Colonic mucosa (tissue), 4 donors: ENCODE measurements around the gene SVEP1. TPM values are rescaled to one million over a fixed set of nuclear protein-coding genes. Genes with fewer than 3 reads are reported as not detected.
"Not testable (repeated sequence)": the region's sequence is repeated elsewhere in the genome, so short reads cannot be mapped to it uniquely, and the experiment has no call there.

Experiments
- DNase-seq: peaks from one replicate; pipeline ENCODE4 v3.0.0-alpha.2; 2020
- H3K27ac ChIP-seq: fragments of 200-600 bp; one replicate; pipeline ENCODE4 v1.8.0; 2021
- H3K27me3 ChIP-seq: fragments of 200-600 bp; one replicate; pipeline ENCODE4 v1.8.0; 2021
- H3K36me3 ChIP-seq: fragments of 200-600 bp; one replicate; pipeline ENCODE4 v1.8.0; 2021
- H3K4me1 ChIP-seq: fragments of 200-600 bp; one replicate; pipeline ENCODE4 v1.8.0; 2021; ENCODE audit warnings: mild to moderate bottlenecking
- H3K4me3 ChIP-seq: fragments of 200-600 bp; one replicate; pipeline ENCODE4 v1.8.0; 2021
- H3K9ac ChIP-seq, 2 donors: one replicate each; pipeline ENCODE4 v1.7.0; 2013; ENCODE audit warnings: control low read depth in 2 of 2, low read depth in 2 of 2, low read length in 2 of 2
- H3K9me3 ChIP-seq: fragments of 200-600 bp; one replicate; pipeline ENCODE4 v1.8.0; 2021
- CTCF ChIP-seq: fragments of 200-600 bp; IDR thresholded peaks from one replicate; pipeline ENCODE4 v1.8.0; 2022; ENCODE audit warnings: antibody characterized with exemption, mild to moderate bottlenecking
- intact Hi-C: fragments of 100-400 bp; cut with DNase I; formaldehyde crosslinking; loops from one replicate; pipeline ENCODE4 v1.14.1; 2022
- total RNA-seq, 2 donors: library from RNA; stranded (reverse); fragmentation: NEBNext Ultra II Directional in 1 of 2; extraction: Animal tissue kit (Norgen Biotek cat#: 25700) in 1 of 2; gene quantifications; one replicate each; pipeline ENCODE4 v1.2.1, GENCODE V29; 2021
- donor health status: healthy.
- donor health status: DM: no; HTN: no; CAD: no.
- donor health status: DM: no; HTN: no; CAD: no.

The SVEP1 gene
- total RNA-seq, 2 donors from 2014 or later = 2.1 to 9.7 TPM

DNA sequence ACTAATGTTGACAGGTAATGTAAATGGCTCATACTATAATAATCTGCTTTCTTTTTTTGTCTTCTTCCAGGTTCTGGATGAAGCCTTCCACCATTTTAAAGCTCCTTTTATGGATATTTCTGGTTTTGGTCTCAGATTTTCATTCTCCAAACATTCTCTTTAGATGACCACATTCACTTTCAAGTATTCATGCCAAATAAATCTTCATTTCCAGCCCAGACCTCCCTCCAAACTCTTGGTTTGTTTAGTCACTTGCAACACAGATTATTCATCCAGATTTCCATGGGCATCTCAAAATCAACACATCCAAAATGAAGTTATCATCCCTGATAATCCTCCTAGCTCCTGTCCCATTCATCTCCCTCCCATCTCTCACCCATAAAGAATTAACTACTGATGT, 40.3 kb upstream of the SVEP1 start:
- no peaks in the 10 kb centered on the region for H3K9me3 ChIP-seq
- H3K9ac ChIP-seq = no peak overlapping the region
- no peak overlapping the region for H3K4me3 ChIP-seq
- intact Hi-C loops = loop anchor here (5.0 kb wide), 3 partner anchors 168 to 438 kb away; no protein-coding TSS in a partner anchor
- TF ChIP-seq CTCF = no peak
- H3K4me1 ChIP-seq = no peaks in the 10 kb centered on the region
- H3K36me3 ChIP-seq = no peaks in the 10 kb centered on the region
- H3K27ac ChIP-seq = no peak overlapping the region
- no peaks in the 10 kb centered on the region for H3K27me3 ChIP-seq
- DNase-seq = no peak

GRCh38 chr9:110615498-110615897, 36.0 kb upstream of the SVEP1 start:
- Histone ChIP-seq H3K27me3 (no peaks in the 10 kb centered on the region), H3K4me1 (no peaks in the 10 kb centered on the region), H3K9me3 (no peaks in the 10 kb centered on the region), H3K4me3 (no peak overlapping the region), H3K36me3 (no peaks in the 10 kb centered on the region), H3K9ac (no peak overlapping the region), H3K27ac (no peak overlapping the region)
- no peak for TF ChIP-seq CTCF
- DNase-seq = no peak
- intact Hi-C loops = no loop called here

DNA sequence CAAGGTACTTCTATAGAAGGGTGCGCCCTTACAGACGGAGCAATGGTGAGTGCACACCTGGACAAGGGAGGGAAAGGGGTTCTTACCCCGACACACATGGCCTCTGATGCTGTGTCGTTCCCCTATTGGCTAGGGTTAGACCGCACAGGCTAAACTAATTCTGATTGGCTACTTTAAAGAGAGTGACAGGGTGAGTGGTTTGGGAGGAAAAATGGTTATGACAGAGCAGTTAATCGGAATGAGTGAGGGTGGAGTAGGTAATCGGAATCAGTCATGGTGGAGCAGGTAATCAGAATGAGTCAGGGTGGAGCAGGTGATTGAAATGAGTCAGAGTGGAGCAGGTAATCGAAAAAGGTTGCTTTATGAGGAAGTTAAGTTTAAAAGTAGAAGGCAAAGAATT, 35.0 kb upstream of the SVEP1 start:
- H3K9me3 ChIP-seq, intact Hi-C loops, H3K4me1 ChIP-seq, H3K9ac ChIP-seq, H3K36me3 ChIP-seq, H3K27me3 ChIP-seq, H3K27ac ChIP-seq, H3K4me3 ChIP-seq, DNase-seq: not testable (repeated sequence)

GRCh38 chr9:110606179-110606790, 26.7 kb upstream of the SVEP1 start:
- H3K27ac ChIP-seq = no peak overlapping the region
- no peak for DNase-seq
- H3K36me3 ChIP-seq = no peaks in the 10 kb centered on the region
- no peak overlapping the region for H3K4me3 ChIP-seq
- TF ChIP-seq CTCF = no peak
- H3K9ac ChIP-seq = no peak overlapping the region
- intact Hi-C loops = no loop called here
- no peaks in the 10 kb centered on the region for H3K27me3 ChIP-seq
- H3K4me1 ChIP-seq = no peaks in the 10 kb centered on the region
- no peaks in the 10 kb centered on the region for H3K9me3 ChIP-seq

DNA sequence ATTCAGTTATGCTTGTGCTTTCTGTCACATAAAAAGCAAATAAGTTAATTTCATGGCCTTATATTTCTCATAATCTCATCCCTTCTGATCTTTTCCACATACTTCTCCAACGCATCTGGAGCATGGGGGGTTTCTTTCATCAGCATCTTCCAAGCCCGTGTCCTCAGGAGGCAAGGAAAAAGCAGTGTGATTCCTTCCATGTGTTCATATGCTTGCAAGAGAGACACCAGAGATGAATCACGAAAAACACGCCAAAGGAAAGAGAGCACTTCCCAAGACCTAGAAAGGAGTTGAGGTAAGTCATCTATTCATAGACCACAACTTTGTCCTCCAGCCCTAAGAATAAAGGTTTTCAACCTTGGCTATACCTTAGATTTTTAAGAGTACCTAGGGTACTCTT, 26.0 kb upstream of the SVEP1 start:
- DNase-seq = no peak
- H3K27me3 ChIP-seq = no peaks in the 10 kb centered on the region
- TF ChIP-seq CTCF = no peak
- H3K4me3 ChIP-seq = no peak overlapping the region
- H3K9me3 ChIP-seq = no peaks in the 10 kb centered on the region
- H3K27ac ChIP-seq = no peak overlapping the region
- H3K36me3 ChIP-seq = no peaks in the 10 kb centered on the region
- no peaks in the 10 kb centered on the region for H3K4me1 ChIP-seq
- intact Hi-C loops = no loop called here
- H3K9ac ChIP-seq = no peak overlapping the region

DNA sequence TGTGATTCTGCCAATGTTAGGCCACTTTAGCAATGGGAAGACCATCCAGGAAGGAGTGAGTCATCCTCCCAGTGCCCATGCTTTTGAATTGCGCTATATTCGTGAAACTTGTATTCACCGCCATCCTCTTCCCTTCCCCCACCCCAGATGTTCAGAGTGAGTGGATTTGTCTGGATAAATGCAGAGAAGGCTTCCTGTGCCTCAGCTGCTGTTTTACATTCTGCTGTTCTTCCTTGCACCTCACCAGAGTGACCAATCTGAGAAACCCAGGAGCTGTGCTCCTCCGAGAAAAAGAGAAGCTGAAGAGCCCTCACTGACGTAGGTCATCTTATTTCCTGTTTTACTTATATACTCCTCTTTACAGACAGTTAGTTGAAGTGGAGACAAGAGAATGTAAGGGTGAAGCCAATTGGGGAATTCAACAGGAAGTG, 24.6 kb upstream of the SVEP1 start:
- peak; percentile 25 for DNase-seq
- TF ChIP-seq CTCF = no peak
- Histone ChIP-seq H3K36me3 (no peaks in the 10 kb centered on the region), H3K9me3 (no peaks in the 10 kb centered on the region), H3K27me3 (no peaks in the 10 kb centered on the region), H3K4me3 (no peak overlapping the region), H3K9ac (no peak overlapping the region), H3K4me1 (no peaks in the 10 kb centered on the region), H3K27ac (no peak overlapping the region)
- intact Hi-C loops = no loop called here
